ENCODE results near the gene VDAC1.

The VDAC1 gene

DNA sequence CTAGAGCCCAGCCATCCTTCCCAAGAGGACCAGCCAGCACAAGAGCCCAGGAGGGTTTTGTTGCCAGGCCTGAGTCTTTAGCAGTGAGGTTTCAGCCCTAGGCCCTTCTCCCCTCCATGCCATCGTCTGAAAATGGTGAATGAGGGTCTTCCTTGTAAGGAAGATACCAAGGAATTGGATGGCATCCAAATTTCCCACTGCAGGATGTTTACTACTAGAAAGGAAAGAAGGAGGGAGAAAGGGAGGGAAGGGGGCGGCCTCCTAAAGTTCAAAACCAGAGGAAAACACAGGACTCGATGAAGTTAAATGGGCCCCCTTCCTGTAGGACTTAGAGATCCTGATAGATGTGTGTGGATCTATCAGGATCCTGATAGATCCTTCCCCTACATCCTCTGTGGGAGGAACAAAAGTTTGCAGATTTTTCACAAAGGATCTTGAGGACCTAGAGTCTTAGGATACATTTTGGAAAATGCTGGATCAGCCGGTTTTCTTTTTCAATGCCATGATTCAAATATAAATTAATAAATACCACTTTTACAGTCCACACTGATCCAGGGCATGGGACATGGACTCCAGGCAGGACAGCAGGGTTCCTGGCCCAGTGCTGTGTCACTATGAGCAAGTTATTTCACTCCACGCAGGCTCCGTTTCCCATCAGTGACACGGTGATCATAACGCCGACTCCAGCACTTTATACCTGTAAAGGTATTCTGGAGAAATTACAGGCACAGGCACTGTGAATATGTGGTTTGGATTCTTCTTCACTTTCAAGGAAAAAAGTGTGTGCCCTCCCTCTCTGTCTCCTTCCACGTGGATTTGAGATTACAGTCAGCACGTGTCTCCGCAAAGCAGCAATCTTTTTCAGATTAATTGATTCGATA lies 77.2 kb downstream of the VDAC1 start:
- no peak for DNase-seq (ENCODE audit: low read depth in 2 of 2)

DNA sequence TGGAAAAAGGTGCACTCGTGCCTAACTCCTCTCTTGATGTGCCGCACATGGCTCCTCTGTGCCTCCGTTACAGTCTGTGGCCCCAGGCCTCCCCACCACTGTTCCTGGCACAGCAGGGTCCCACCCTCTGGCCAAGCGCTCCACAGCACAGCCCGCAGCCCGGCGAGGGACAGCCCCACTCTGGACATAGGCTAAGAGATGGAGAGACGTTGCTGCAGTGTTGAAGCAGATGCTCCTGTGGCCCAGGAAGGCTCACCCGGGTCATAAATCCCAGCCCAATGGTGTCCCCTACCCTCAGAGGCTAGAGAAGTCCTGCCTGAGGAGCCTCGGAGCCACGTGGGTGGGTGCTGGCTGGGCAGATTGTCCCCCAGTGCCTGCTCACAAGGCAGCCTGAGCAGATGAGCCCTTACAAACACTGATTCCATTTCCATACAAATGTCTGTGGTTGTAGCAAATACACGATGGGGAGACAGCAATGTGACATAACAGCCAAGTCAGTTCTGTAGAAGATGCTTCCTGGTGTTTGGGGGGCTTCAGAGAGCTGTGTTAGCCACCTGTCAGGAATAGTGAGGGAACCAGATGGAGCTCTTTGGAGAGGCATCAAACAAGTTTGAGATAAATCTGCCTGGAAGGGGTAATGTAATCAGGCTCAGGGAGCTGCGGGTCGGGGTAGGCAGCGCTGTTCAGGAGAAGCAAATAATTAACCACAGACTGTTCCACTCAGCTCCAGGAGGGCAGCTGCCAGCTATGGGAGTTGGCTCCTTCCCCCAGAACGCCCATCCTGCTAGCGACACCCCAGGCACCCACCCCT lies 78.1 kb downstream of the VDAC1 start:
- DNase-seq (ENCODE audit: low read depth in 2 of 2) = no peak

DNA sequence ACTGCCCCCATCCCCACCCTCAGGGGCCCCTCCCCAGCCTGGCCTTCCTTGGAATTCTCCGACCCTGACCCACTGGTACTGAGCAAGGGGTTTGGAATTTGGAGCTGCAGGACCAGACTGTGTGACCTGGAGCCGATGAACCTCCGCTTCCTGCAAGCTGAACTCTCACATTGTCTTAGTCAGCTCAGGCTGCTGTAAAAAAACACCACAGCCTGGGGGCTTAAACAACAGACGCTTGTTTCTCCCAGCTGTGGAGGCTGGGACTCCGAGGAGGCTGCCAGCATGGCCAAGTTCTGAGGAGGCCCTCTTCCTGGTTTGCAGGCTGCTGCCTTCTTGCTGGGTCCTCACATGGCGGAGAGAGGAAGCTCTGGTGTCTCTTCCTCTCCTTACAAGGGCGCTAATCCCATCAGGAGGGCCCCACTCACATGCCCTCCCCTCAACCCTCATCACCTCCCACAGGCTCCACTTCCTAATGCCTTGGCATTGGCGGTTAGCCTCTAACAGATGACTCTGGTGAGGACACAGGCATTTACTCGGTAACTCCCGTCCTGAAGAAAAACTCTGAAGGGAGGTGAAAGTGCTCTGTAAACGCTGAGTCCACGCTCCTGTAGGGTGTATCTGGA lies 78.8 kb downstream of the VDAC1 start:
- no peak for DNase-seq (ENCODE audit: low read depth in 2 of 2)

DNA sequence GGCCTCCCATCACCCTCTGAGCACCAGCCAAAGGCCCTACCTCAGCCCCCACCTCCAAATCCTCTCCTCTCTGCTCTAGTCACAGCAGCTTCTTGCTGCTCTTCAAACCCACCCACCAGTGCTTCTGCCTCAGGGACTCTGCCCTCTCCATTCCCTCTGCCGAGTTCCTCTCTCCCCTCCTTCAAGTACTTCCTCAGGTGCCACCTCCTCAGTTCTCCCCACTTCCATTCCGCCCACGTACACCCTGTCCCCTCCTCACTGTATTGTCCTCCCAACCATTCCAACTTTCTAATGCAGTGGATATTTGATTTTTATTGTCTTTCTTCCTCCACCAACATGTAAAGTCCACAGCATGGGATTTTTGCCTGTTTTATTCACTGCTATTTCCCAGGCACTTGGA lies 79.5 kb downstream of the VDAC1 start:
- no peak for DNase-seq (ENCODE audit: low read depth in 2 of 2)

DNA sequence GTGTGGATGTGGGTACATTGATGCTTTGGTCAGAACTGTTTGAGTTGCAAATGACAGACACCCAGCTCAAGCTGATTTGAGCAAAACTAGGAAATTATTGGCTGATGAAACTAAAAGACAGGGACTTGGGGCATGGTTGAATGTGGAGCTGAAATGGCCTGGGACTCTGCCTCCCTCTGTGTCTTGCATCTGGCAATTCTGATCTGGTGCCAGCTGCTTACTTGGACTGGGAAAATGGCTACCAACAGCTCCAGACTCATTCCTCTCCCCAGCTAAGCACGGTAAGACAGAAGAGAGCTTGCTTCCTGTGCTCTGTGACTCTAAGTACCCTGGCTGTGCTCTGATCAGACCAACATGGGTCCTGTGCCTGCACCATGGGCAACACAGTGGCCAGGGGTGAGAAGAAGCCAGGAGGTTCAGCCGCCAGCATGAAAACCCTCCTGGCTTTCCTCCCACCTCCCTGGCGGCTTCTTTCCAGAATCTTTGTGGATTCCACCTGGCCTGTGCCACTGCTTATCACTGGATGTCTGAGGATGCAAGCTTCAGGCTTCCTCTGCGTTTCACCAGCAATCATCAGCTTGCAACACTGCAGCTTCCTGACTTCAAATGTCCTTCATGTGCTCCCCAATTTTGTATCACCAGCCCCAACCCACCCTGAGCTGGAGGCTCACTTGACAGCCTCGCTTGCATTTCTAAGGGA lies 80.4 kb downstream of the VDAC1 start:
- no peak for DNase-seq (ENCODE audit: low read depth in 2 of 2)

DNA sequence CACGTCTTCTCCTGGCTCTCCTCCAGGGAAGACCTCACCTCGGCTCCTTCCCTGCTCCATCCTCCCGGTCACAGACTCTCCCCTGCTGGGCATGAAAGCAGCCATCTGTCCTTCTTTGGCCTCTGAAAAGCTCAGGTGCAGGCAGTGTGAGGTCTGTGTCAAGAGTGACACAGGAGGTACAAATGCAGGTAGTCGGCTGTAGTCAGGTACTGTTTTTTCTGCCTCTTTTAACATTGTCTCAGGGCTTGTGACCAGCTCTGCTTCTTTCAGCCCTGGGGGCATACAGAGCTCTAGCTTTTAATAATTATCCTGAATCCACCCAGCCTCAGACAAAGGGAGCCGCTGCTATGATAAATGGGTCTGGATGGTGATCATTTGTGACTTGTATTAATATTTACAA lies 82.8 kb downstream of the VDAC1 start:
- no peak for DNase-seq (ENCODE audit: low read depth in 2 of 2)
